PC-9 (cell line): Measurements from ENCODE around the gene DBNL. TPM values are rescaled to one million over a fixed set of nuclear protein-coding genes. Genes with fewer than 3 reads are reported as not detected.

Experiments
- BruUV-seq: library from RNA; stranded (reverse); fragments of 400-500 nt; replicated peaks from 2 replicates; lab custom pipeline; 2021; lab: Mats Ljungman, UMichigan
- CTCF ChIA-PET: fragments of 300-600 bp; sonication (Branson Sonifier 250); formaldehyde crosslinking; loops from one replicate; lab custom pipeline; 2022; ENCODE audit warnings: antibody characterized with exemption; lab: Charles Lee
- POLR2A ChIA-PET: fragments of 300-600 bp; sonication (Branson Sonifier 250); formaldehyde crosslinking; loops from one replicate; lab custom pipeline; 2022; ENCODE audit warnings: antibody characterized with exemption; ENCODE audit not compliant: unreplicated experiment; lab: Charles Lee
- DNase-seq, 2 experiments: peaks; one replicate each; pipeline versions ENCODE4 v3.0.0 to v3.0.0-alpha.2; 2015 to 2022; ENCODE audit warnings: mixed read lengths in 1 of 2
- H2AFZ ChIP-seq: fragments of 200-600 bp; sonication (generic); 2 replicates; pipeline ENCODE4 v1.8.1; 2017; ENCODE audit warnings: antibody characterized with exemption
- H3F3A ChIP-seq: fragments of 200-600 bp; sonication (generic); 2 replicates; pipeline ENCODE4 v1.8.1; 2017; ENCODE audit warnings: antibody characterized with exemption, mild to moderate bottlenecking, low read depth; ENCODE audit not compliant: insufficient read depth
- H3K27ac ChIP-seq: fragments of 200-600 bp; sonication (generic); 2 replicates; pipeline ENCODE4 v1.6.1; 2016; ENCODE audit warnings: mixed run types
- H3K27me3 ChIP-seq: fragments of 200-600 bp; sonication (generic); 2 replicates; pipeline ENCODE4 v1.6.1; 2016; ENCODE audit warnings: low read depth, mixed run types; ENCODE audit not compliant: insufficient read depth
- H3K36me3 ChIP-seq: fragments of 200-600 bp; sonication (generic); 2 replicates; pipeline ENCODE4 v1.6.1; 2016; ENCODE audit warnings: low read depth, mixed run types
- H3K4me1 ChIP-seq: fragments of 200-600 bp; sonication (generic); replicated peaks from 2 replicates; pipeline ENCODE4 v1.6.1; 2016; ENCODE audit warnings: mixed run types; ENCODE audit not compliant: insufficient read depth
- H3K4me2 ChIP-seq: fragments of 200-600 bp; sonication (generic); 2 replicates; pipeline ENCODE4 v1.6.1; 2017; ENCODE audit warnings: mixed run types
- H3K4me3 ChIP-seq: fragments of 200-600 bp; sonication (generic); 2 replicates; pipeline ENCODE4 v1.6.1; 2016; ENCODE audit warnings: mixed run types
- H3K79me2 ChIP-seq: fragments of 200-600 bp; sonication (generic); 2 replicates; pipeline ENCODE4 v1.6.1; 2017; ENCODE audit warnings: low read depth, mixed run types
- H3K9me2 ChIP-seq: fragments of 200-600 bp; sonication (generic); 2 replicates; pipeline ENCODE4 v1.8.1; 2017; ENCODE audit warnings: mild to moderate bottlenecking; ENCODE audit not compliant: insufficient read depth
- H3K9me3 ChIP-seq: fragments of 200-600 bp; sonication (generic); 2 replicates; pipeline ENCODE4 v1.8.1; 2016; ENCODE audit warnings: low read depth; ENCODE audit not compliant: insufficient read depth
- H4K20me1 ChIP-seq: fragments of 200-600 bp; sonication (generic); 2 replicates; pipeline ENCODE4 v1.8.1; 2017; ENCODE audit not compliant: insufficient read depth
- CTCF ChIP-seq: fragments of 200-600 bp; sonication (generic); conservative IDR thresholded peaks from 2 replicates; pipeline ENCODE4 v1.6.1; 2017; ENCODE audit warnings: mixed run types, antibody characterized with exemption, mild to moderate bottlenecking, moderate library complexity
- EZH2 ChIP-seq: fragments of 200-600 bp; sonication (generic); IDR thresholded peaks from 2 replicates; pipeline ENCODE4 v1.8.0; 2017; ENCODE audit warnings: antibody characterized with exemption, low read depth
- intact Hi-C: fragments of 100-400 bp; cut with micrococcal nuclease; formaldehyde crosslinking; loops from one replicate; pipeline ENCODE4 v1.10.0; 2022; ENCODE audit not compliant: unreplicated experiment
- total RNA-seq: library from RNA; stranded (reverse); gene quantifications from 2 replicates; pipeline ENCODE4 v1.2.3, GENCODE V29; 2021

DBNL gene
- total RNA-seq, 1 experiment from 2014 or later, result 70.7 TPM

GRCh38 chr7:44108768-44109750 is 64.6 kb downstream of the DBNL start:
- no TSS peak for BruUV-seq
- CTCF ChIA-PET, result no interaction called here
- no peaks in the 10 kb centered on the region for H3K27me3 ChIP-seq
- no peak overlapping the region for H3K27ac ChIP-seq
- POLR2A ChIA-PET, result no interaction called here
- no peak overlapping the region for H2AFZ ChIP-seq
- no peaks in the 10 kb centered on the region for H3K79me2 ChIP-seq
- H3K36me3 ChIP-seq, result no peaks in the 10 kb centered on the region; the same call in 1 of the 2 replicates
- H3K4me2 ChIP-seq, result no peak overlapping the region
- intact Hi-C loops, result no loop called here
- peaks cover 5% of the 10 kb centered on the region; the same call in 1 of the 2 replicates for H3F3A ChIP-seq
- H3K9me3 ChIP-seq, result no peaks in the 10 kb centered on the region
- no peaks in the 10 kb centered on the region for H4K20me1 ChIP-seq
- DNase-seq, result no peak
- H3K4me3 ChIP-seq, result no peak overlapping the region
- H3K9me2 ChIP-seq, result no peaks in the 10 kb centered on the region
- no peak for TF ChIP-seq CTCF
- TF ChIP-seq EZH2, result no peak
- 0 out of 2 replicates have a peak, but pooled peaks cover 7% of the 10 kb centered on the region for H3K4me1 ChIP-seq

GRCh38 chr7:44109991-44110390 is 65.5 kb downstream of the DBNL start:
- no peak for DNase-seq
- H3K27ac ChIP-seq, result no peak overlapping the region
- no peaks in the 10 kb centered on the region for H3K9me3 ChIP-seq
- TF ChIP-seq CTCF, result no peak
- TF ChIP-seq EZH2, result no peak
- ChIA-PET POLR2A (no interaction called here), CTCF (no interaction called here)
- H3K27me3 ChIP-seq, result no peaks in the 10 kb centered on the region
- no peak overlapping the region for H3K4me2 ChIP-seq
- BruUV-seq, result no TSS peak
- H3K9me2 ChIP-seq, result no peaks in the 10 kb centered on the region
- H3K4me3 ChIP-seq, result no peak overlapping the region
- H3F3A ChIP-seq, result peaks cover 10% of the 10 kb centered on the region; the same call in 1 of the 2 replicates
- no peaks in the 10 kb centered on the region for H4K20me1 ChIP-seq
- 0 out of 2 replicates have a peak, but pooled peaks cover 6% of the 10 kb centered on the region for H3K4me1 ChIP-seq
- intact Hi-C loops, result no loop called here
- H2AFZ ChIP-seq, result no peak overlapping the region
- no peaks in the 10 kb centered on the region; the same call in 1 of the 2 replicates for H3K36me3 ChIP-seq
- H3K79me2 ChIP-seq, result no peaks in the 10 kb centered on the region

- CTCF ChIA-PET, result no interaction called here
- POLR2A ChIA-PET, result interaction anchor here (0.7 kb wide), 1 partner anchor 72 kb away, joined by 3 read pairs; no protein-coding TSS in a partner anchor
- TF ChIP-seq CTCF, result no peak
- no peak for TF ChIP-seq EZH2
These were observed 66.5 kb downstream of the DBNL start for GRCh38 chr7:44110719-44111635.

More at GRCh38 chr7:44110719-44111635, 66.5 kb downstream of the DBNL start:
- BruUV-seq, result no TSS peak
- Histone ChIP-seq H3K79me2 (no peaks in the 10 kb centered on the region), H3K27ac (no peak overlapping the region), H3K4me3 (no peak overlapping the region), H3K27me3 (no peaks in the 10 kb centered on the region), H3F3A (peaks cover 11% of the 10 kb centered on the region; the same call in 1 of the 2 replicates), H3K9me2 (no peaks in the 10 kb centered on the region), H3K9me3 (no peaks in the 10 kb centered on the region), H2AFZ (no peak overlapping the region), H3K36me3 (peaks cover under 1% of the 10 kb centered on the region; the same call in 1 of the 2 replicates), H3K4me2 (no peak overlapping the region), H3K4me1 (no peaks in the 10 kb centered on the region), H4K20me1 (no peaks in the 10 kb centered on the region)
- intact Hi-C loops, result no loop called here
- no peak for DNase-seq
